A549 (cell line): ENCODE results near the gene ARGFX.

ENCODE experiments used
- BHLHE40 ChIP-seq: IDR thresholded peaks from 2 replicates; pipeline ENCODE4 v1.6.1; 2012; ENCODE audit warnings: low read depth, low read length, inconsistent platforms
- CEBPB ChIP-seq, 2 experiments: fragments of >200 bp in 1 of 2; sonication (Bioruptor Twin) in 1 of 2; formaldehyde crosslinking in 1 of 2; IDR thresholded peaks; 2 replicates each; pipeline ENCODE4 v1.6.1; 2012 to 2016
- CTCF ChIP-seq: fragments of >200 bp; sonication (Bioruptor Twin); formaldehyde crosslinking; IDR thresholded peaks from 3 replicates; pipeline ENCODE4 v1.5.1; 2016
- EP300 ChIP-seq, 2 experiments: fragments of >200 bp; sonication (Bioruptor Twin); formaldehyde crosslinking; IDR thresholded peaks; 2 replicates in 1 of 2; 3 replicates in 1 of 2; pipeline ENCODE4 v1.6.1; 2016 to 2017
- HDAC2 ChIP-seq: fragments of 200-600 bp; sonication (generic); IDR thresholded peaks from 2 replicates; pipeline ENCODE4 v1.6.1; 2016
- HMGXB4 ChIP-seq: fragments of 250-450 bp; sonication (Bioruptor Pico); IDR thresholded peaks from 2 replicates; pipeline ENCODE4 v1.5.0; 2021; ENCODE audit warnings: mild to moderate bottlenecking, moderate library complexity, borderline replicate concordance
- HOXA7 ChIP-seq: fragments of 250-450 bp; sonication (Bioruptor Pico); IDR thresholded peaks from 2 replicates; pipeline ENCODE4 v1.5.0; 2020; ENCODE audit warnings: mild to moderate bottlenecking, moderate library complexity
- MAX ChIP-seq: IDR thresholded peaks from 2 replicates; pipeline ENCODE4 v1.6.1; 2012
- NPAS2 ChIP-seq: fragments of 250-450 bp; sonication (Bioruptor Pico); IDR thresholded peaks from 2 replicates; pipeline ENCODE4 v1.8.0; 2022; ENCODE audit warnings: mild to moderate bottlenecking, moderate library complexity, borderline replicate concordance
- POLR2A ChIP-seq: IDR thresholded peaks from 2 replicates; pipeline ENCODE4 v1.6.1; 2012; ENCODE audit warnings: mild to moderate bottlenecking, low read length
- RAD21 ChIP-seq, 2 experiments: fragments of >200 bp in 1 of 2; sonication (Bioruptor Twin) in 1 of 2; formaldehyde crosslinking in 1 of 2; IDR thresholded peaks in 1 of 2; conservative IDR thresholded peaks in 1 of 2; 2 replicates in 1 of 2; 3 replicates in 1 of 2; pipeline ENCODE4 v1.6.1; 2012 to 2018; ENCODE audit warnings: inconsistent platforms in 1 of 2
- RFX5 ChIP-seq: fragments of 450-650 bp; IDR thresholded peaks from 2 replicates; pipeline ENCODE4 v1.7.1; 2014; ENCODE audit warnings: antibody characterized with exemption, mild to moderate bottlenecking, moderate library complexity
- SMC3 ChIP-seq: fragments of >200 bp; sonication (Bioruptor Twin); formaldehyde crosslinking; IDR thresholded peaks from 3 replicates; pipeline ENCODE4 v1.6.1; 2018; ENCODE audit warnings: inconsistent platforms
- ZNF302 ChIP-seq: fragments of 250-450 bp; sonication (Bioruptor Pico); IDR thresholded peaks from 2 replicates; pipeline ENCODE4 v1.9.0; 2021; ENCODE audit warnings: inconsistent platforms, mild to moderate bottlenecking, moderate library complexity

GRCh38 chr3:121601212-121601812, 33.6 kb downstream of the ARGFX start:
- TF ChIP-seq POLR2A (no peak), ZNF302 (no peak), MAX (no peak), CTCF (no peak), SMC3 (no peak), HMGXB4 (CRISPR knock-in tag) (no peak), RFX5 (no peak), HDAC2 (no peak), RAD21 (conservative IDR thresholded peaks at IDR 0.05 in 1 of 2, IDR thresholded peaks at IDR 0.05 in 1 of 2) (no peak), BHLHE40 (no peak), HOXA7 (no peak), EP300 (IDR thresholded peaks at IDR 0.05) (no peak), NPAS2 (CRISPR knock-in tag) (no peak), CEBPB (IDR thresholded peaks at IDR 0.05) (no peak)
